22Rv1 (cell line): Measurements from ENCODE around the gene THAP4.
"Not testable (repeated sequence)": the region's sequence is repeated elsewhere in the genome, so short reads cannot be mapped to it uniquely, and the experiment has no call there.

Experiments
- H3K27ac ChIP-seq: fragments of 450-650 bp; 2 replicates; pipeline ENCODE4 v1.5.1; 2017
- ZFX ChIP-seq: fragments of 450-650 bp; IDR thresholded peaks from 2 replicates; pipeline ENCODE4 v1.6.1; 2017; ENCODE audit warnings: antibody characterized with exemption, borderline replicate concordance
- TF ChIP-seq, protein P1 (sequence below): fragments of 450-650 bp; IDR thresholded peaks from 2 replicates; pipeline ENCODE4 v1.5.1; 2017; ENCODE audit warnings: mild to moderate bottlenecking

THAP4 gene

DNA sequence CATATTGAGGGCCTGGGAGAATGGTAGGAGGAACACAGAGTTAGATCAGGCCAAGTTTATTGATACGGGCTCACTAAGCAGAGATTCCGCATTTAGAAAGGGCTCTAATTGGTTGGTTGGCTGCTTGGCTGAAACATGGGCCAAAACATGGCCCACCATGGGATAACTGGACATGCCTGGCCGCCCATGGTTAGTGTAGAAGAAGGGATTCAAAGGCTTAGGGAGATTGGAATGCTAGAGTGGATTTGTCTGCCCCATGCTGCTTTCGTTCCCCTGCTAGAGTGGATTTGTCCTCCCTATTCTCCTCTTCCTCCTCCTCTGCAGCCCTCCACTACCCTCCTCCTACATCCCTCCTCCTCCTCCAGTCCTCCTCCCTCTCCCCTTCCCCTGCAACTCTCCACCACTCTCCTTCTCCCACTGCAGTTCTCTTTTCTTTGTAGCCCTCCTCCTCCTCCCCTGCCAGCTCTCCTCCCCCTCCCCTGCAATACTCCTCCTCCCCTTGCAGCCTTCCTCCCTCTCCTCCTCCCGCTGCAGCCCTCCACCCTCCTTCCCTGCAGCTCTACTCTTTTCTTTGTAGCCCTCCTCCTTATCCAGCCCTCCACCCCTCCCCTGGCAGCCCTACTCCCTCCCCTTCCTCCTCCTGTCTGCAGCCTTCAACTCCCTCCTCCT, 61.2 kb downstream of the THAP4 start:
- H3K27ac ChIP-seq: no peak overlapping the region
- TF ChIP-seq, protein P1, sequence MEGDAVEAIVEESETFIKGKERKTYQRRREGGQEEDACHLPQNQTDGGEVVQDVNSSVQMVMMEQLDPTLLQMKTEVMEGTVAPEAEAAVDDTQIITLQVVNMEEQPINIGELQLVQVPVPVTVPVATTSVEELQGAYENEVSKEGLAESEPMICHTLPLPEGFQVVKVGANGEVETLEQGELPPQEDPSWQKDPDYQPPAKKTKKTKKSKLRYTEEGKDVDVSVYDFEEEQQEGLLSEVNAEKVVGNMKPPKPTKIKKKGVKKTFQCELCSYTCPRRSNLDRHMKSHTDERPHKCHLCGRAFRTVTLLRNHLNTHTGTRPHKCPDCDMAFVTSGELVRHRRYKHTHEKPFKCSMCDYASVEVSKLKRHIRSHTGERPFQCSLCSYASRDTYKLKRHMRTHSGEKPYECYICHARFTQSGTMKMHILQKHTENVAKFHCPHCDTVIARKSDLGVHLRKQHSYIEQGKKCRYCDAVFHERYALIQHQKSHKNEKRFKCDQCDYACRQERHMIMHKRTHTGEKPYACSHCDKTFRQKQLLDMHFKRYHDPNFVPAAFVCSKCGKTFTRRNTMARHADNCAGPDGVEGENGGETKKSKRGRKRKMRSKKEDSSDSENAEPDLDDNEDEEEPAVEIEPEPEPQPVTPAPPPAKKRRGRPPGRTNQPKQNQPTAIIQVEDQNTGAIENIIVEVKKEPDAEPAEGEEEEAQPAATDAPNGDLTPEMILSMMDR: no peak
- TF ChIP-seq ZFX: no peak

DNA sequence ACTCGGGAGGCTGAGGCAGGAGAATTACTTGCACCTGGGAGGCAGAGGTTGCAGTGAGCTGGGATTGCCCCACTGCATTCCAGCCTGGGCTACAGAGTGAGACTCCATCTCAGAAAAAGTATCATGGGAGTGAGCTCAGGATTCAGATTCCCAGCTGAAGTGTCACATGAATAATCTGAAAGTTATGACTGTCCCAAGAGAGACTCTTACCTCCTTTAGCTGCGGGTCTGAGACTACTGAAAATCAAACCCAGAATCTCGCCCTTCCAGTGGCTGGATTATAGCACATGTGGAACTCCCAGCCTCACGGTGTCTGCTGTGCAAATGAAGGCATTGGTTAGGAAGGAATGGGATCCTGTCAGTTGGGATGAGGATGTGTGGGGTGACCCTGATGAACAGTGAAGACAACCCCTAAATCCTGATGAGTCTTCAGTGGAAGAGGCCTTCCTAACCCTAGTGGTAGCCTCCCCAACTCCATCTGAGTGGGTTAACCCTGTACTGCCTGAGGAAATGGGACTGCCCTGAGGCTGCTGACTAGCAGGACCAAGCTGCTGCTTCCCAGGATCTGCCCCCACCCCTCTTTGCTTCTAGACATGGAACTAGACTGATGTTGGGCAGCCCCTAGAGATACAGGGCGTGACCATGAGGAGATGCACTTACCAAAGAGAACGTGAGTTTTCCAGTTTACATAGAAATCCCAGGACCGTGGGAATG, 61.9 kb downstream of the THAP4 start:
- TF ChIP-seq, protein P1: no peak
- TF ChIP-seq ZFX: no peak
- no peak overlapping the region for H3K27ac ChIP-seq

GRCh38 chr2:241573741-241574140, 63.2 kb downstream of the THAP4 start:
- no peak overlapping the region for H3K27ac ChIP-seq
- TF ChIP-seq, protein P1: no peak
- TF ChIP-seq ZFX: no peak

DNA sequence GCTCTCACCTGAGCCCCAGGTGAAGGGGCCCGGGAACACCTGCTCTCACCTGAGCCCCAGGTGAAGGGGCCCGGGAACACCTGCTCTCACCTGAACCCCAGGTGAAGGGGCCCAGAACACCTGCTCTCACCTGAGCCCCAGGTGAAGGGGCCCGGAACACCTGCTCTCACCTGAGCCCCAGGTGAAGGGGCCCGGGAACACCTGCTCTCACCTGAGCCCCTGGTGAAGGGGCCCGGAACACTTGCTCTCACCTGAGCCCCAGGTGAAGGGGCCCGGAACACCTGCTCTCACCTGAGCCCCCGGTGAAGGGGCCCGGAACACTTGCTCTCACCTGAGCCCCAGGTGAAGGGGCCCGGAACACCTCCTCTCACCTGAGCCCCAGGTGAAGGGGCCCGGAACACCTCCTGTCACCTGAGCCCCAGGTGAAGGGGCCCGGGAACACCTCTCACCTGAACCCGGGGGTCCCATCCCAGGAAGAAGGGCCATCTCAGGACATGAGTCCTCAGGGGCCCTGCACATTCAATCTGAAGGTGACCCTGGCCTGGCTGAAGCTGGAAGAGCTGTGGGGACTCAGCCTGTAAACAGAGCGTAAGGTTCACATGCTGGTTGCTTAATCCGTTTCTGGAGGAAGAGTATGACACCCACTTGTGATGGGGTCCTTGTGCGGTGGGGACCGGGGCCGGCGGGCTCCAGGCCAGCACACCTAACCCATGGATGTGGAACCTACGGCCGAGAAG, 63.9 kb downstream of the THAP4 start:
- not testable (repeated sequence) for H3K27ac ChIP-seq

DNA sequence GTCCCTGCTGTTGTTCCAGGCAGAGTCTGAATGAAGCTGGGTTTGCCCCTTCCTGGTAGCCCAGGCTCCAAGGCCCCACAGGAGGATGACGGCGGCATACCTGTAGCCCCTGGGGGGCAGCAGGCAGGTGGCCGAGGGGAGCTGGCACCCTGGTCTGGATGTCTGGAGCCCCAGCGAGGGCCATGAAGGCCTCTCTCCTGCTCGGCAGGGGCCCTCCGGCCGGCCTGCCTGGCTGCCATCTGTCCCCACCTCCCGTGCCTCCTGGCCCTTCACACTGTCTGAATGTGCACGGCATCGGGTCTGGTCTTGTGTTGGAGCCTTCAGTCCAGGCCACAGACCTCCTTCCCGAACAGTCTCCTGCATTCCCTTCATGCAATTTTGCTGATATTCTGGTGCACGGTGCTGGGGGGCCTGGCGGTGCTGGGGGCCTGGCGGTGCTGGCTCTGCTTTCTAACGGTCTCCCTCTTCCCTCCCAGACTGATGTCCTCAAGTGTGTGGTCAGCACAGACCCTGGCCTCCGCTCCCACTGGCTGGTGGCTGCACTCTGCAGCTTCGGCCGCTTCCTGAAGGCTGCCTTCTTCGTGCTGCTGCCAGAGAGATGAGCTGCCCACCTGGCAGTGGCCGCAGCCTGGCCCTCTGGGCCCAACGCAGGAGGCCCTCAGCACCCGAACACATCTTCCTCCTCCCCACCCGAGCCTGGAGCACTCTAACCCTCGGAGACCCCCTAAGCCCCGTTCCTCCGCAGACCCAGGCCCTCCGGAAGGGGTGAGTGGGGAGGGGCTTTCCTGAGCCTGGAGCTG, 64.9 kb downstream of the THAP4 start:
- TF ChIP-seq, protein P1: no peak
- TF ChIP-seq ZFX: no peak

GRCh38 chr2:241570961-241571581, 65.9 kb downstream of the THAP4 start:
- TF ChIP-seq, protein P1: no peak
- no peak for TF ChIP-seq ZFX
- H3K27ac ChIP-seq: no peak overlapping the region

More for the DNA sequence above, 64.9 kb downstream of the THAP4 start:
- no peak overlapping the region for H3K27ac ChIP-seq

DNA sequence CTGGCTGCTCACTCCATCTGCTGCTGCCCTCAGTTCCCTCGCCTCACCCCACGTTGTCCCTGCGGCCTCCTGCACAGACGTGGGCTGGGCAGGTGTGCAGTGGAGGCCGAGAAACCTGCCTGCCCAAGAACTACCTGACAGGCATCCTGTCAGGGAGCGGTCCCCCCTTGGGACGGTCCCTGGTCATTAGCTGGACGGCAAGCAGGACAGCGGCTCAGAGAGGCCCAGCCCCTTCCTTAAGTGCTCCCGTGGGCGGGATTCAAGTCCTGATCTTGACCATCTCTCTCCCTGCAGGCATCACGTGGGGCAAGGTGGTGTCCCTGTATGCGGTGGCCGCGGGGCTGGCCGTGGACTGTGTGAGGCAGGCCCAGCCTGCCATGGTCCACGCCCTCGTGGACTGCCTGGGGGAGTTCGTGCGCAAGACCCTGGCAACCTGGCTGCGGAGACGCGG, 67.1 kb downstream of the THAP4 start:
- H3K27ac ChIP-seq: no peak overlapping the region
- TF ChIP-seq, protein P1: no peak
- no peak for TF ChIP-seq ZFX
